Measurements from ENCODE around the gene NYAP2. TPM values are rescaled to one million over a fixed set of nuclear protein-coding genes. Genes with fewer than 3 reads are reported as not detected.

The NYAP2 gene
- total and polyA plus RNA-seq, 8 donors: 0.03 to 0.31 (median 0.07) TPM; not detected in 1

- 21 to 24% methylated on average over 8 of the region's 8 CpGs for WGBS, 2 donors
- ATAC-seq (peak in 3 of 4 donors; percentile 57 to 86 (median 73)), FAIRE-seq (no peak), DNase-seq (peak in 2 of 6 donors; percentile 18 to 27)
- Histone ChIP-seq H3K9me3 (no peaks in the 10 kb centered on the region), H3K36me3 (no peaks in the 10 kb centered on the region), H3K4me3 (no peak overlapping the region), H3K27me3 (no peaks in the 10 kb centered on the region), H3K4me1 (no peaks in the 10 kb centered on the region), H3K27ac (no peak overlapping the region)
- intact Hi-C loops (cut with DNase I): no loop called here
- no peak for TF ChIP-seq CTCF (IDR thresholded peaks at IDR 0.05)
Measured at GRCh38 chr2:225400060-225400511, 576 bp downstream of the NYAP2 start.

- FAIRE-seq (no peak), ATAC-seq (no peak), DNase-seq (no peak)
- WGBS, 2 donors: 66 to 71% methylated on average over 9 of the region's 9 CpGs
- Histone ChIP-seq H3K4me3 (no peak overlapping the region), H3K4me1 (no peaks in the 10 kb centered on the region), H3K27ac (no peak overlapping the region), H3K9me3 (no peaks in the 10 kb centered on the region), H3K36me3 (no peaks in the 10 kb centered on the region), H3K27me3 (no peaks in the 10 kb centered on the region)
- TF ChIP-seq CTCF (IDR thresholded peaks at IDR 0.05): no peak
- intact Hi-C loops (cut with DNase I): no loop called here
Measured at GRCh38 chr2:225400546-225401400, 1.3 kb downstream of the NYAP2 start.

GRCh38 chr2:225402210-225402776 is 2.8 kb downstream of the NYAP2 start:
- no peak for DNase-seq
- Histone ChIP-seq H3K4me3 (no peak overlapping the region), H3K9me3 (no peaks in the 10 kb centered on the region), H3K27me3 (no peaks in the 10 kb centered on the region), H3K27ac (no peak overlapping the region), H3K4me1 (no peaks in the 10 kb centered on the region), H3K36me3 (no peaks in the 10 kb centered on the region)
- TF ChIP-seq CTCF (IDR thresholded peaks at IDR 0.05): no peak
- FAIRE-seq: no peak
- no peak for ATAC-seq
- whole genome bisulfite sequencing, 2 donors: 12 to 26% methylated on average over 1 of the region's 1 CpG
- intact Hi-C loops (cut with DNase I): no loop called here

GRCh38 chr2:225411452-225411851 is 11.9 kb downstream of the NYAP2 start:
- no peak for TF ChIP-seq CTCF (IDR thresholded peaks at IDR 0.05)
- Histone ChIP-seq H3K27ac (no peak overlapping the region), H3K36me3 (no peaks in the 10 kb centered on the region), H3K4me3 (no peak overlapping the region), H3K9me3 (no peaks in the 10 kb centered on the region), H3K4me1 (no peaks in the 10 kb centered on the region), H3K27me3 (no peaks in the 10 kb centered on the region)
- FAIRE-seq (no peak), DNase-seq (no peak), ATAC-seq (no peak)
- WGBS, 2 donors: 79 to 88% methylated on average over 3 of the region's 3 CpGs
- intact Hi-C loops (cut with DNase I): no loop called here

- DNase-seq: no peak
- no peaks in the 10 kb centered on the region for H3K9me3 ChIP-seq
- H3K27ac ChIP-seq: no peak overlapping the region
- TF ChIP-seq CTCF (IDR thresholded peaks at IDR 0.05): no peak
- FAIRE-seq: no peak
- intact Hi-C loops (cut with DNase I): no loop called here
- no peak for ATAC-seq
- H3K36me3 ChIP-seq: no peaks in the 10 kb centered on the region
- H3K4me3 ChIP-seq: no peak overlapping the region
- no peaks in the 10 kb centered on the region for H3K4me1 ChIP-seq
- 25 to 39% methylated on average over 2 of the region's 2 CpGs for WGBS, 2 donors
- no peaks in the 10 kb centered on the region for H3K27me3 ChIP-seq
Measured at GRCh38 chr2:225413786-225414185, 14.3 kb downstream of the NYAP2 start.

Data from pancreas (tissue), 10 donors.